Measurements from ENCODE around the gene IFITM5. TPM values are rescaled to one million over a fixed set of nuclear protein-coding genes. Genes with fewer than 3 reads are reported as not detected.
"Not testable (repeated sequence)": the region's sequence is repeated elsewhere in the genome, so short reads cannot be mapped to it uniquely, and the experiment has no call there.

IFITM5 gene
- total and polyA plus RNA-seq, 2 of the 4 experiments (the other 2 are of a cell fraction) = not detected

DNA sequence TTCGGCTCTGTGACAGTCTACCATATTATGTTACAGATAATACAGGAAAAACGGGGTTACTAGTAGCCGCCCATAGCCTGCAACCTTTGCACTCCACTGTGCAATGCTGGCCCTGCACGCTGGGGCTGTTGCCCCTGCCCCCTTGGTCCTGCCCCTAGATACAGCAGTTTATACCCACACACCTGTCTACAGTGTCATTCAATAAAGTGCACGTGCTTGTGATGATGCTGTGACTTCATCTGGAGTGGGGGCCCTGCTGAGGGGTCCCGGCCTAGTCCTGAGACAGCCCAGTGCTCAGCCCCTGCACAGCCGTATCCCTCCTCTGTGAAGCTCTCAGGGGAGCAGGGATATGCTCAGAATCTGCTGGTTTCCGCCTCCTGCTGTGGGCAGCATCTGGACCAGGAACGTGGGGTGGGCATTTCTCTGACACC lies 15.7 kb upstream of the IFITM5 start:
- H2BK5ac ChIP-seq (ENCODE audit: low read depth, low read length, poor library complexity, severe bottlenecking) = no peak overlapping the region
- no TSS peak for BruUV-seq (replicated peaks)

DNA sequence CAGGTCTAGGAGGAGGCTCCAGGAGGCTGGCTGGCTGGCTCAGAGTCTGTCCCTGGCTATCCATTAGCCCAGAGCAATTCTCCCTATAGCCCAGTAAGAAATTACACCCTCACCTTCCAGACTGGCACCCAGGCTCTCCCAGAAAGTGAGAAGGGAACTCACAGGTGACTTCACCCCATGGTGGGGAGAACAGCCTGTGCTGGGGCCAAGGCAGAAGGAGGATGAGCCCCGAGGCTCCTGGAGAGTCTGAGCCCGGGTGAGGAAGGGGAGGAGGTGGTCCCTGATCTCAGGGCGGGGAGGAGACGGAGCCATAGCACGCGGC lies 15.2 kb upstream of the IFITM5 start:
- POLR2A ChIA-PET (ENCODE audit: unreplicated experiment); H3K9me1 ChIP-seq (ENCODE audit: insufficient read depth, low read length); H3K36me3 ChIP-seq (ENCODE audit: control insufficient read depth, insufficient read depth, low read length); H2AFZ ChIP-seq (replicated peaks; ENCODE audit: low read length, poor library complexity); intact Hi-C loops (cut with micrococcal nuclease); H4K20me1 ChIP-seq (ENCODE audit: insufficient read depth, low read length); H3K27me3 ChIP-seq (ENCODE audit: control insufficient read depth, insufficient read depth, low read length); H2BK15ac ChIP-seq (ENCODE audit: low read depth, low read length); H3K18ac ChIP-seq (ENCODE audit: low read depth, low read length); CTCF ChIA-PET; H2BK20ac ChIP-seq (ENCODE audit: low read depth, low read length); H3K56ac ChIP-seq (ENCODE audit: extremely low read depth, insufficient read depth, low read length); H3K9me3 ChIP-seq (ENCODE audit: control insufficient read depth, insufficient read depth, low read length); H3K14ac ChIP-seq (replicated peaks; ENCODE audit: low read depth, low read length); dilution Hi-C loops (cut with HindIII; ENCODE audit: low sequenced_read_pairs, unreplicated experiment); H4K5ac ChIP-seq (ENCODE audit: low read depth, low read length); DNase-seq; BruUV-seq (replicated peaks); ATAC-seq (ENCODE audit: low read depth); in situ Hi-C loops (cut with MboI; ENCODE audit: low sequenced_read_pairs): not testable (repeated sequence)
- Histone ChIP-seq H2AK5ac (ENCODE audit: low read depth, low read length) (peak overlapping the region; percentile 92), H3K4me1 (ENCODE audit: control insufficient read depth, insufficient read depth, low read length) (peaks cover 21% of the 10 kb centered on the region), H3K79me1 (ENCODE audit: low read depth in 1 of 2, low read length in 2 of 2) (peaks cover 5 to 34% of the 10 kb centered on the region in 2 experiments; a peak in 3 of 4 replicates), H4K91ac (ENCODE audit: insufficient read depth, low read depth, low read length) (peak overlapping the region; percentile 71; the same call in 1 of the 2 replicates), H3K9ac (ENCODE audit: low read depth, low read length) (peak overlapping the region; percentile 67), H2BK120ac (ENCODE audit: low read depth, low read length) (0 out of 2 replicates have a peak overlapping the region, but pooled peaks have one; percentile 52), H3K23ac (ENCODE audit: low read depth, low read length) (peak overlapping the region; percentile 90), H3K27ac (ENCODE audit: insufficient read depth, low read length) (peak overlapping the region; percentile 68), H2AK9ac (replicated peaks; ENCODE audit: low read depth, low read length, poor library complexity) (peak overlapping the region; percentile 28), H2BK5ac (ENCODE audit: low read depth, low read length, poor library complexity, severe bottlenecking) (peak overlapping the region; percentile 74), H3K4ac (ENCODE audit: low read depth, low read length) (peak overlapping the region; percentile 76; the same call in 1 of the 2 replicates), H4K8ac (ENCODE audit: low read depth in 2 of 2, low read length in 2 of 2) (peak overlapping the region in 1 of 2 experiments; percentile 72; a peak in 2 of 4 replicates), H3K4me2 (ENCODE audit: low read depth, low read length) (peak overlapping the region; percentile 62), H3K4me3 (ENCODE audit: insufficient read depth, low read depth, low read length) (peak overlapping the region; percentile 44)
- WGBS, 2 experiments (ENCODE audit: extremely low coverage in 2 of 2, insufficient read length in 1 of 2) = no CpG with 5 or more reads among the region's 6 CpGs

More for the DNA sequence above, 15.7 kb upstream of the IFITM5 start:
- Histone ChIP-seq H4K8ac (ENCODE audit: low read depth in 2 of 2, low read length in 2 of 2) (no peak overlapping the region), H3K36me3 (ENCODE audit: control insufficient read depth, insufficient read depth, low read length) (peaks cover 6% of the 10 kb centered on the region; the same call in 1 of the 2 replicates), H2AK5ac (ENCODE audit: low read depth, low read length) (peak overlapping the region; percentile 63; the same call in 1 of the 2 replicates), H3K9me1 (ENCODE audit: insufficient read depth, low read length) (0 out of 2 replicates have a peak, but pooled peaks cover 3% of the 10 kb centered on the region), H3K4me2 (ENCODE audit: low read depth, low read length) (peak overlapping the region; percentile 62), H4K20me1 (ENCODE audit: insufficient read depth, low read length) (peaks cover 6% of the 10 kb centered on the region; the same call in 1 of the 2 replicates), H3K4ac (ENCODE audit: low read depth, low read length) (no peak overlapping the region), H3K9me3 (ENCODE audit: control insufficient read depth, insufficient read depth, low read length) (no peaks in the 10 kb centered on the region), H3K14ac (replicated peaks; ENCODE audit: low read depth, low read length) (0 out of 2 replicates have a peak overlapping the region, but pooled peaks have one; percentile 66), H3K27ac (ENCODE audit: insufficient read depth, low read length) (no peak overlapping the region), H3K79me1 (ENCODE audit: low read depth in 1 of 2, low read length in 2 of 2) (peaks cover 5 to 37% of the 10 kb centered on the region in 2 experiments; a peak in 3 of 4 replicates), H3K4me3 (ENCODE audit: insufficient read depth, low read depth, low read length) (peak overlapping the region; percentile 15), H2AK9ac (replicated peaks; ENCODE audit: low read depth, low read length, poor library complexity) (peak overlapping the region; percentile 50), H4K91ac (ENCODE audit: insufficient read depth, low read depth, low read length) (no peak overlapping the region), H2AFZ (replicated peaks; ENCODE audit: low read length, poor library complexity) (no peak overlapping the region), H3K4me1 (ENCODE audit: control insufficient read depth, insufficient read depth, low read length) (peaks cover 21% of the 10 kb centered on the region), H4K5ac (ENCODE audit: low read depth, low read length) (no peak overlapping the region), H2BK20ac (ENCODE audit: low read depth, low read length) (no peak overlapping the region), H2BK15ac (ENCODE audit: low read depth, low read length) (no peak overlapping the region; the same call in 2 of the 3 replicates), H3K9ac (ENCODE audit: low read depth, low read length) (peak overlapping the region; percentile 29), H3K23ac (ENCODE audit: low read depth, low read length) (peak overlapping the region; percentile 71), H3K27me3 (ENCODE audit: control insufficient read depth, insufficient read depth, low read length) (no peaks in the 10 kb centered on the region), H3K18ac (ENCODE audit: low read depth, low read length) (no peak overlapping the region), H2BK120ac (ENCODE audit: low read depth, low read length) (no peak overlapping the region), H3K56ac (ENCODE audit: extremely low read depth, insufficient read depth, low read length) (no peak overlapping the region)
- dilution Hi-C loops (cut with HindIII; ENCODE audit: low sequenced_read_pairs, unreplicated experiment) (no loop called here), in situ Hi-C loops (cut with MboI; ENCODE audit: low sequenced_read_pairs) (no loop called here), intact Hi-C loops (cut with micrococcal nuclease) (no loop called here)
- TF ChIP-seq MXI1 (IDR thresholded peaks at IDR 0.05; ENCODE audit: borderline replicate concordance, low read depth, low read length) (no peak), MAFK (IDR thresholded peaks at IDR 0.05; ENCODE audit: low read depth, low read length) (no peak), RAD21 (IDR thresholded peaks at IDR 0.05; ENCODE audit: low read length) (no peak), CHD1 (IDR thresholded peaks at IDR 0.05; ENCODE audit: low read depth, low read length) (no peak), NFE2L2 (IDR thresholded peaks at IDR 0.05; ENCODE audit: low read depth, low read length) (no peak)
- TF ChIP-seq, protein P1, sequence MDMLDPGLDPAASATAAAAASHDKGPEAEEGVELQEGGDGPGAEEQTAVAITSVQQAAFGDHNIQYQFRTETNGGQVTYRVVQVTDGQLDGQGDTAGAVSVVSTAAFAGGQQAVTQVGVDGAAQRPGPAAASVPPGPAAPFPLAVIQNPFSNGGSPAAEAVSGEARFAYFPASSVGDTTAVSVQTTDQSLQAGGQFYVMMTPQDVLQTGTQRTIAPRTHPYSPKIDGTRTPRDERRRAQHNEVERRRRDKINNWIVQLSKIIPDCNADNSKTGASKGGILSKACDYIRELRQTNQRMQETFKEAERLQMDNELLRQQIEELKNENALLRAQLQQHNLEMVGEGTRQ (IDR thresholded peaks at IDR 0.05; ENCODE audit: low read depth, low read length) = no peak
- TF ChIP-seq, protein P2, sequence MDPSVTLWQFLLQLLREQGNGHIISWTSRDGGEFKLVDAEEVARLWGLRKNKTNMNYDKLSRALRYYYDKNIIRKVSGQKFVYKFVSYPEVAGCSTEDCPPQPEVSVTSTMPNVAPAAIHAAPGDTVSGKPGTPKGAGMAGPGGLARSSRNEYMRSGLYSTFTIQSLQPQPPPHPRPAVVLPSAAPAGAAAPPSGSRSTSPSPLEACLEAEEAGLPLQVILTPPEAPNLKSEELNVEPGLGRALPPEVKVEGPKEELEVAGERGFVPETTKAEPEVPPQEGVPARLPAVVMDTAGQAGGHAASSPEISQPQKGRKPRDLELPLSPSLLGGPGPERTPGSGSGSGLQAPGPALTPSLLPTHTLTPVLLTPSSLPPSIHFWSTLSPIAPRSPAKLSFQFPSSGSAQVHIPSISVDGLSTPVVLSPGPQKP (IDR thresholded peaks at IDR 0.05; ENCODE audit: borderline replicate concordance, low read depth, low read length) = no peak
- ChIA-PET POLR2A (ENCODE audit: unreplicated experiment) (no interaction called here), CTCF (no interaction called here)
- DNase-seq (no peak), ATAC-seq (ENCODE audit: low read depth) (no peak)
- WGBS, 2 experiments (ENCODE audit: extremely low coverage in 2 of 2, insufficient read length in 1 of 2) = 67% methylated on average over 1 of the region's 9 CpGs; no CpG with 5 or more reads in 1 of the 2 experiments
